ENCODE results near the gene TNF.

GRCh38 chr6:31624070-31624469 is 48.7 kb downstream of the TNF start:
- TF ChIP-seq, protein P1, sequence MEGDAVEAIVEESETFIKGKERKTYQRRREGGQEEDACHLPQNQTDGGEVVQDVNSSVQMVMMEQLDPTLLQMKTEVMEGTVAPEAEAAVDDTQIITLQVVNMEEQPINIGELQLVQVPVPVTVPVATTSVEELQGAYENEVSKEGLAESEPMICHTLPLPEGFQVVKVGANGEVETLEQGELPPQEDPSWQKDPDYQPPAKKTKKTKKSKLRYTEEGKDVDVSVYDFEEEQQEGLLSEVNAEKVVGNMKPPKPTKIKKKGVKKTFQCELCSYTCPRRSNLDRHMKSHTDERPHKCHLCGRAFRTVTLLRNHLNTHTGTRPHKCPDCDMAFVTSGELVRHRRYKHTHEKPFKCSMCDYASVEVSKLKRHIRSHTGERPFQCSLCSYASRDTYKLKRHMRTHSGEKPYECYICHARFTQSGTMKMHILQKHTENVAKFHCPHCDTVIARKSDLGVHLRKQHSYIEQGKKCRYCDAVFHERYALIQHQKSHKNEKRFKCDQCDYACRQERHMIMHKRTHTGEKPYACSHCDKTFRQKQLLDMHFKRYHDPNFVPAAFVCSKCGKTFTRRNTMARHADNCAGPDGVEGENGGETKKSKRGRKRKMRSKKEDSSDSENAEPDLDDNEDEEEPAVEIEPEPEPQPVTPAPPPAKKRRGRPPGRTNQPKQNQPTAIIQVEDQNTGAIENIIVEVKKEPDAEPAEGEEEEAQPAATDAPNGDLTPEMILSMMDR (IDR thresholded peaks at IDR 0.05): no peak
- no peak for TF ChIP-seq POLR2A (IDR thresholded peaks at IDR 0.05)
